H1 (cell line): ENCODE measurements around the gene NAIF1. TPM values are rescaled to one million over a fixed set of nuclear protein-coding genes. Genes with fewer than 3 reads are reported as not detected.
A peak's percentile ranks its signal among the peaks of the same experiment; 100 is the strongest.

Source experiments
- CTCF ChIA-PET: fragments of 300-600 bp; sonication (Branson Sonifier 250); formaldehyde crosslinking; loops from one replicate; lab custom pipeline; 2021; ENCODE audit not compliant: partially characterized antibody; lab: Charles Lee
- POLR2A ChIA-PET: fragments of 300-600 bp; sonication (Branson Sonifier 250); formaldehyde crosslinking; loops from one replicate; lab custom pipeline; 2021; ENCODE audit warnings: inconsistent platforms; ENCODE audit not compliant: partially characterized antibody; lab: Charles Lee
- DNase-seq, 2 experiments: peaks; one replicate each; pipeline versions ENCODE4 v3.0.0 to v3.0.0-alpha.2; 2010 to 2022; ENCODE audit warnings: low spot score in 2 of 2, low read depth in 1 of 2, mixed read lengths in 1 of 2
- FAIRE-seq: peaks from 2 replicates; lab custom pipeline; 2011; peaks lifted over from hg19 to GRCh38; lab: Jason Lieb, UNC
- H2AFZ ChIP-seq: 2 replicates; pipeline ENCODE4 v1.8.1; 2012; ENCODE audit warnings: low read length, inconsistent platforms
- H2AK5ac ChIP-seq: 2 replicates; pipeline ENCODE4 v1.6.1; 2013; ENCODE audit warnings: low read depth, low read length
- H2BK120ac ChIP-seq: replicated peaks from 2 replicates; pipeline ENCODE3; 2013; ENCODE audit warnings: low read depth, low read length, inconsistent platforms
- H2BK12ac ChIP-seq: 2 replicates; pipeline ENCODE4 v1.6.1; 2013; ENCODE audit warnings: low read depth, low read length
- H2BK15ac ChIP-seq: 2 replicates; pipeline ENCODE4 v1.6.1; 2013; ENCODE audit warnings: low read length
- H2BK20ac ChIP-seq: 2 replicates; pipeline ENCODE4 v1.6.1; 2013; ENCODE audit warnings: low read length
- H2BK5ac ChIP-seq: 2 replicates; pipeline ENCODE4 v1.6.1; 2013; ENCODE audit warnings: low read depth, low read length
- H3K14ac ChIP-seq: 2 replicates; pipeline ENCODE4 v1.6.1; 2013; ENCODE audit warnings: inconsistent platforms; ENCODE audit not compliant: insufficient read length
- H3K18ac ChIP-seq: 2 replicates; pipeline ENCODE4 v1.6.1; 2013; ENCODE audit warnings: low read length; ENCODE audit errors: extremely low read depth
- H3K23ac ChIP-seq: 2 replicates; pipeline ENCODE4 v1.6.1; 2013; ENCODE audit warnings: inconsistent platforms; ENCODE audit not compliant: insufficient read length
- H3K23me2 ChIP-seq: 2 replicates; pipeline ENCODE4 v1.6.1; 2013; ENCODE audit warnings: low read depth, low read length
- H3K27ac ChIP-seq: 2 replicates; pipeline ENCODE4 v1.6.1; 2011; ENCODE audit warnings: low read depth, low read length, inconsistent platforms
- H3K27me3 ChIP-seq, 4 experiments: replicated peaks in 1 of 4; 1 replicate in 1 of 4; 2 replicates in 3 of 4; pipeline versions ENCODE4 v1.6.1 to v1.8.1; 2011 to 2013; ENCODE audit warnings: low read length in 3 of 4, mild to moderate bottlenecking in 3 of 4, inconsistent platforms in 2 of 4, mixed read lengths in 2 of 4, moderate library complexity in 1 of 4; ENCODE audit not compliant: control insufficient read depth in 3 of 4, insufficient read depth in 3 of 4; ENCODE audit errors: extremely low read depth in 1 of 4
- H3K36me3 ChIP-seq, 4 experiments: 2 replicates each; pipeline versions ENCODE4 v1.6.1 to v1.8.1; 2011 to 2013; ENCODE audit warnings: mild to moderate bottlenecking in 4 of 4, low read length in 3 of 4, moderate library complexity in 2 of 4, control low read depth in 1 of 4, inconsistent platforms in 1 of 4; ENCODE audit not compliant: insufficient read depth in 4 of 4, control insufficient read depth in 2 of 4
- H3K4ac ChIP-seq: replicated peaks from 2 replicates; pipeline ENCODE3; 2013; ENCODE audit warnings: low read length, low read depth, mixed read lengths, inconsistent platforms; ENCODE audit not compliant: insufficient read length
- H3K4me1 ChIP-seq, 4 experiments: replicated peaks in 1 of 4; 1 replicate in 1 of 4; 2 replicates in 3 of 4; pipeline versions ENCODE4 v1.6.1 to v1.8.1; 2011 to 2013; ENCODE audit warnings: low read length in 3 of 4, inconsistent platforms in 2 of 4, mixed read lengths in 1 of 4; ENCODE audit not compliant: insufficient read depth in 4 of 4, control insufficient read depth in 3 of 4
- H3K4me2 ChIP-seq, 2 experiments: 2 replicates each; pipeline versions ENCODE4 v1.6.1 to v1.8.1; 2011 to 2013; ENCODE audit warnings: low read depth in 2 of 2, low read length in 2 of 2, control low read depth in 1 of 2, inconsistent platforms in 1 of 2, mild to moderate bottlenecking in 1 of 2; ENCODE audit not compliant: insufficient read depth in 1 of 2
- H3K4me3 ChIP-seq, 4 experiments: fragments of 200-600, 300-600 bp in 1 of 4; sonication (generic), shearing (Covaris generic), sonication (Bioruptor Twin) in 1 of 4; 2 replicates each; pipeline versions ENCODE4 v1.5.1 to v1.8.1; 2011 to 2016; ENCODE audit warnings: low read length in 4 of 4, low read depth in 3 of 4, control low read depth in 2 of 4, inconsistent platforms in 2 of 4, mild to moderate bottlenecking in 2 of 4, mixed read lengths in 1 of 4, moderate library complexity in 1 of 4; ENCODE audit not compliant: insufficient read depth in 2 of 4; ENCODE audit errors: extremely low read depth in 1 of 4
- H3K56ac ChIP-seq: replicated peaks from 2 replicates; pipeline ENCODE3; 2013; ENCODE audit warnings: low read depth, mild to moderate bottlenecking, mixed read lengths, low read length, inconsistent platforms; ENCODE audit not compliant: insufficient read length
- H3K79me1 ChIP-seq: 2 replicates; pipeline ENCODE4 v1.6.1; 2013; ENCODE audit warnings: low read depth, low read length, control low read depth
- H3K79me2 ChIP-seq, 2 experiments: 2 replicates each; pipeline versions ENCODE4 v1.6.1 to v1.8.1; 2012 to 2013; ENCODE audit warnings: low read length in 2 of 2, mild to moderate bottlenecking in 2 of 2, inconsistent platforms in 1 of 2; ENCODE audit not compliant: insufficient read depth in 2 of 2, control insufficient read depth in 1 of 2
- H3K9ac ChIP-seq, 4 experiments: replicated peaks in 1 of 4; 1 replicate in 1 of 4; 2 replicates in 3 of 4; pipeline versions ENCODE4 v1.6.1 to v1.8.1; 2011 to 2013; ENCODE audit warnings: low read depth in 3 of 4, low read length in 3 of 4, control low read depth in 2 of 4, mild to moderate bottlenecking in 2 of 4, moderate library complexity in 2 of 4, inconsistent platforms in 1 of 4; ENCODE audit errors: extremely low read depth in 1 of 4
- H3K9me3 ChIP-seq, 2 experiments: 2 replicates each; pipeline versions ENCODE4 v1.6.1 to v1.8.1; 2012 to 2013; ENCODE audit warnings: mild to moderate bottlenecking in 2 of 2, moderate library complexity in 2 of 2, control low read depth in 1 of 2, inconsistent platforms in 1 of 2, low read depth in 1 of 2, low read length in 1 of 2, mixed read lengths in 1 of 2; ENCODE audit not compliant: insufficient read depth in 2 of 2
- H4K20me1 ChIP-seq, 2 experiments: replicated peaks in 1 of 2; 2 replicates each; pipeline versions ENCODE3 to v1.8.1; 2011 to 2013; ENCODE audit warnings: inconsistent platforms in 2 of 2, low read length in 2 of 2, mild to moderate bottlenecking in 1 of 2; ENCODE audit not compliant: insufficient read depth in 2 of 2, control insufficient read depth in 1 of 2
- H4K5ac ChIP-seq: 2 replicates; pipeline ENCODE4 v1.6.1; 2013; ENCODE audit warnings: low read length, low read depth, mixed read lengths, inconsistent platforms; ENCODE audit not compliant: insufficient read length
- H4K8ac ChIP-seq: 2 replicates; pipeline ENCODE4 v1.8.0; 2013; ENCODE audit warnings: mild to moderate bottlenecking, moderate library complexity, low read length, inconsistent platforms; ENCODE audit not compliant: insufficient read depth; ENCODE audit errors: extremely low read depth
- H4K91ac ChIP-seq: replicated peaks from 2 replicates; pipeline ENCODE3; 2013; ENCODE audit warnings: low read length, mixed read lengths, inconsistent platforms; ENCODE audit not compliant: insufficient read length
- ASH2L ChIP-seq: fragments of 200-600, 300-600 bp; sonication (generic); IDR thresholded peaks from one replicate; pipeline ENCODE4 v1.7.1; 2017; ENCODE audit warnings: low read length
- ATF2 ChIP-seq: IDR thresholded peaks from 2 replicates; pipeline ENCODE4 v1.6.1; 2012; ENCODE audit warnings: low read length, inconsistent platforms
- BRCA1 ChIP-seq: IDR thresholded peaks from 2 replicates; pipeline ENCODE4 v1.6.1; 2012; ENCODE audit warnings: low read depth, low read length, improper control_type of control experiment
- CHD2 ChIP-seq: IDR thresholded peaks from 2 replicates; pipeline ENCODE4 v1.6.1; 2012; ENCODE audit warnings: low read length, improper control_type of control experiment
- FOSL1 ChIP-seq: IDR thresholded peaks from 2 replicates; pipeline ENCODE4 v1.6.1; 2011; ENCODE audit warnings: mild to moderate bottlenecking, low read depth, low read length, moderate library complexity; ENCODE audit not compliant: insufficient read depth
- JUND ChIP-seq: IDR thresholded peaks from 2 replicates; pipeline ENCODE4 v1.6.1; 2011; ENCODE audit warnings: mild to moderate bottlenecking, improper control_type of control experiment, low read length
- KDM1A ChIP-seq: fragments of 200-600, 300-600 bp; sonication (generic); IDR thresholded peaks from 2 replicates; pipeline ENCODE4 v1.7.1; 2016; ENCODE audit warnings: mild to moderate bottlenecking, low read length, borderline replicate concordance
- POLR2AphosphoS5 ChIP-seq: IDR thresholded peaks from 2 replicates; pipeline ENCODE4 v1.6.1; 2011; ENCODE audit warnings: low read depth, low read length
- RNF2 ChIP-seq: fragments of 200-900, 300-1000 bp; sonication (generic); IDR thresholded peaks from 2 replicates; pipeline ENCODE4 v1.7.1; 2016; ENCODE audit warnings: borderline replicate concordance, low read depth, mild to moderate bottlenecking, antibody characterized with exemption, low read length; ENCODE audit not compliant: poor library complexity, severe bottlenecking; ENCODE audit errors: missing control alignments
- SIX5 ChIP-seq: IDR thresholded peaks from 2 replicates; pipeline ENCODE4 v1.6.1; 2011; ENCODE audit warnings: mild to moderate bottlenecking, low read depth, low read length
- TEAD4 ChIP-seq: IDR thresholded peaks from 2 replicates; pipeline ENCODE4 v1.6.1; 2012; ENCODE audit warnings: low read depth, low read length, inconsistent platforms, mixed read lengths
- YY1 ChIP-seq: IDR thresholded peaks from 2 replicates; pipeline ENCODE4 v1.6.1; 2011; ENCODE audit warnings: low read depth, mild to moderate bottlenecking, low read length
- WGBS, 2 experiments: shearing (Covaris generic) in 1 of 2; methylation state at CpG; one replicate each; pipeline versions ENCODE4 v1.1.6 to v1.1.7; 2013 to 2015; ENCODE audit warnings: low lambda C conversion rate in 2 of 2, mixed read lengths in 2 of 2, inconsistent platforms in 1 of 2, low coverage in 1 of 2, missing lambda C conversion rate in 1 of 2; ENCODE audit not compliant: insufficient replicate concordance in 2 of 2, insufficient coverage in 1 of 2, insufficient read length in 1 of 2; ENCODE audit errors: extremely low coverage in 1 of 2, missing lambda C conversion rate in 1 of 2; 5-methylcytosine and 5-hydroxymethylcytosine counted together
- polyA plus RNA-seq, 7 experiments: library from polyadenylated mRNA; depleted of rRNA in 3 of 7; stranded (reverse) in 5 of 7; unstranded in 2 of 7; fragments of >200 nt in 5 of 7; fragments of 200-250 nt in 2 of 7; gene quantifications; 1 replicate in 5 of 7; 2 replicates in 1 of 7; 4 replicates in 1 of 7; pipeline versions ENCODE4 v1.2.1 to v1.2.3, GENCODE V29; 2011 to 2013; ENCODE audit warnings: missing spikeins in 2 of 7, mixed read lengths in 2 of 7
- total RNA-seq: library from RNA; stranded (reverse); fragmentation: NEBNext Ultra II Directional; extraction: Animal tissue kit (Norgen Biotek cat#: 25700); gene quantifications from 2 replicates; pipeline ENCODE4 v1.2.1, GENCODE V29; 2021

The NAIF1 gene
- total and polyA plus RNA-seq, 2 of the 8 experiments (the other 6 are each of a cell fraction or from before 2014, with no cell fraction given) = 8.7 to 9.0 TPM

GRCh38 chr9:128099932-128100491 is 32.9 kb upstream of the NAIF1 start:
- ChIA-PET POLR2A (interaction anchor here (0.9 to 12.1 kb wide), 12 partner anchors 9 to 282 kb away, joined by 3 to 119 read pairs (median 5); partner anchors contain the start of gene SLC25A25), CTCF (interaction anchor here (0.7 to 10.5 kb wide), 11 partner anchors 9 to 262 kb away, joined by 3 to 114 read pairs (median 3); no protein-coding TSS in a partner anchor)
- Histone ChIP-seq H3K4me1 (peaks cover 11 to 28% (median 22%) of the 10 kb centered on the region in 4 experiments), H3K79me2 (peaks cover 0 to 24% of the 10 kb centered on the region in 2 experiments; a peak in 2 of 4 replicates), H3K9me3 (no peaks in the 10 kb centered on the region), H3K79me1 (peaks cover 22% of the 10 kb centered on the region), H4K8ac (no peak overlapping the region), H3K9ac (no peak overlapping the region), H2BK15ac (no peak overlapping the region), H3K23ac (no peak overlapping the region), H2BK5ac (no peak overlapping the region), H3K4me3 (peak overlapping the region in 2 of 4 experiments; percentile 62 to 68; a peak in 3 of 8 replicates), H4K20me1 (peaks cover 6 to 33% of the 10 kb centered on the region in 2 experiments), H3K56ac (no peak overlapping the region), H2AFZ (no peak overlapping the region), H2AK5ac (no peak overlapping the region), H4K91ac (no peak overlapping the region), H3K27me3 (no peaks in the 10 kb centered on the region), H4K5ac (no peak overlapping the region), H3K23me2 (peaks cover 9% of the 10 kb centered on the region), H2BK120ac (no peak overlapping the region), H3K14ac (no peak overlapping the region), H3K27ac (no peak overlapping the region), H3K36me3 (peaks cover 10 to 31% (median 18%) of the 10 kb centered on the region in 4 experiments; a peak in 7 of 8 replicates), H3K18ac (no peak overlapping the region), H2BK20ac (no peak overlapping the region), H2BK12ac (no peak overlapping the region), H3K4me2 (peak overlapping the region; percentile 87 to 93), H3K4ac (no peak overlapping the region)
- no peak for DNase-seq
- no peak for FAIRE-seq
- 96% methylated on average over 16 of the region's 16 CpGs; no CpG with 5 or more reads in 1 of the 2 experiments for WGBS, 2 experiments
- TF ChIP-seq JUND = no peak
- TF ChIP-seq TEAD4 = no peak
- TF ChIP-seq YY1 = no peak
- no peak for TF ChIP-seq ATF2
- TF ChIP-seq FOSL1 = no peak
- no peak for TF ChIP-seq RNF2
- TF ChIP-seq KDM1A = no peak
- TF ChIP-seq SIX5 = no peak
- no peak for TF ChIP-seq BRCA1
- TF ChIP-seq POLR2AphosphoS5 = no peak; the same call in 1 of the 2 replicates
- TF ChIP-seq CHD2 = no peak
- no peak for TF ChIP-seq ASH2L
